DMS 273 (cell line): ENCODE data around the gene LAMA4.

Experiments used
- DNase-seq: peaks from one replicate; lab custom pipeline; 2025; ENCODE audit not compliant: unreplicated experiment; lab: John Stamatoyannopoulos, UW

The LAMA4 gene

GRCh38 chr6:112245511-112246203 is 8.7 kb downstream of the LAMA4 start:
- DNase-seq: no peak

- DNase-seq: no peak
Measured at GRCh38 chr6:112243861-112244827, 10.2 kb downstream of the LAMA4 start.

- no peak for DNase-seq
Measured at GRCh38 chr6:112241820-112242429, 12.4 kb downstream of the LAMA4 start.

- peak; percentile 66 for DNase-seq
Measured at GRCh38 chr6:112237595-112237994, 16.8 kb downstream of the LAMA4 start.

GRCh38 chr6:112237066-112237465 is 17.3 kb downstream of the LAMA4 start:
- no peak for DNase-seq

- DNase-seq: no peak
Measured at GRCh38 chr6:112235956-112236355, 18.4 kb downstream of the LAMA4 start.

- DNase-seq: no peak
Measured at GRCh38 chr6:112234601-112235000, 19.8 kb downstream of the LAMA4 start.

- DNase-seq: peak; percentile 7
Measured at GRCh38 chr6:112233847-112234246, 20.5 kb downstream of the LAMA4 start.

GRCh38 chr6:112232845-112233256 is 21.5 kb downstream of the LAMA4 start:
- peak; percentile 22 for DNase-seq

GRCh38 chr6:112231594-112232060 is 22.7 kb downstream of the LAMA4 start:
- DNase-seq: peak; percentile 81

- DNase-seq: peak; percentile 52
Measured at GRCh38 chr6:112231164-112231563, 23.2 kb downstream of the LAMA4 start.

- peak; percentile 4 for DNase-seq
Measured at GRCh38 chr6:112228480-112229332, 25.7 kb downstream of the LAMA4 start.

- DNase-seq: no peak
Measured at GRCh38 chr6:112227992-112228391, 26.4 kb downstream of the LAMA4 start.

- DNase-seq: no peak
Measured at GRCh38 chr6:112227411-112227810, 27.0 kb downstream of the LAMA4 start.

GRCh38 chr6:112225691-112226090 is 28.7 kb downstream of the LAMA4 start:
- no peak for DNase-seq

- DNase-seq: no peak
Measured at GRCh38 chr6:112224088-112224487, 30.3 kb downstream of the LAMA4 start.

GRCh38 chr6:112223070-112223861 is 31.1 kb downstream of the LAMA4 start:
- no peak for DNase-seq

- no peak for DNase-seq
Measured at GRCh38 chr6:112221981-112222852, 32.1 kb downstream of the LAMA4 start.

GRCh38 chr6:112221561-112221960 is 32.8 kb downstream of the LAMA4 start:
- no peak for DNase-seq
